Epidermal melanocyte (primary cell): ENCODE measurements around the gene ZEB1.
"Not testable (repeated sequence)": the region's sequence is repeated elsewhere in the genome, so short reads cannot be mapped to it uniquely, and the experiment has no call there.

ENCODE experiments used
- DNase-seq: peaks from one replicate; pipeline ENCODE4 v3.0.0; 2011; ENCODE audit warnings: low spot score; ENCODE audit not compliant: insufficient read length

Gene ZEB1

DNA sequence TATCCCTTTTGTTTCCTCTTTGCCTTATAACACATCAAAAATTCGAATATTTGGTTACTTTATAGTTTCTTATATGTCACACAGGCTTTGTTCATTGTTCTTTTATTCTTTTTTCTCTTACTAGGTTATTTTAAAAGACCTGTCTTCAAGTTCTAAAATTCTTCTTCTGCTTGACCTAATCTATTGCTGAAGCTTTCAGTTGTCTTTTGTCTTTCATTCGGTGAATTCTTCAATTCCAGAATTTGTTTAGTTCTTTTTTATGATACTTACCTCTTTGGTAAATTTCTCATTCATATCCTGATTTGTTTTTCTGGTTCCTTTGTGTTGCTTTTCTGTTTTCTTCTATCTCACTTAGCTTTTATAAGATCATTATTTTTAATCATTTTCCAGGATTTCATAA, 188.4 kb downstream of the ZEB1 start:
- DNase-seq = no peak

DNA sequence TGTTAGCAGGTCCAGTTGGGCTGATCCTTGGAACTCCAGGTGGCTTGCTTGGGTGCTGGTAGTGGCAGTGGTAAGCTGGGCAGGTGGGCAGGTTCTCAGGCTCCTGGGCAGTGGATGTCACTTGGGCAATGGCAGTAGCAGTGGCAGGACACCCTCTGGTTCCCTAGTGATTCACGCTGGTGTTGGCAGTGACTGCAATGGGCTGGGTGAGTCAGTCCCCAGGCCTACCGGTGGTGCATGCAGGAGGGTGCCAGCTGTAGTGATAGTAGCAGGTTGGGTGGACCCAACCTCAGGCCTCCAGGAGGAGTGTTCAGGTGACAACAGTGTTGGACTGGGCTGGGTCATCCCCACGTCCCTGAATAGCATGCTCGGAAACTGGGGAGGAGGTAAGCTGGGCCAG, 189.2 kb downstream of the ZEB1 start:
- DNase-seq = no peak

DNA sequence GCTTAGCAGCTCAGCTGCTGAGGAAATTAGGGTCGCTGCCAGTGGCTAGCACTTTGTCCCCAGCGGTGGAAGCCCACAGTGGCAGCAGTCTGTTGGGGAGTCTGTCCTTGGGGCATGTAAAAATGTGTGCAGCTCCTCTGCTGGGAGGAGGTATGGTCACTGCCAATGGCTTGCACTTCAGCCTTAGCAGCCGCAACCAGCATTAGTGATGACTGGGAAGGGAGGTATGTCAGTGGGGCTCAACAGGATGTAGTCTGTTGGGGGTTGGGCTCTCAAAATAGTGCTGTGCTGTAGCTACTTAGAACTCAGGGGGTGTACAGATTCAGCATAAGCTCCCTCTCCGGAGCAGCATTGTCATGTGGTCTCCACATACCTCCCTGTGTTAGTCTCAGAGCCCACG, 189.9 kb downstream of the ZEB1 start:
- DNase-seq = no peak

DNA sequence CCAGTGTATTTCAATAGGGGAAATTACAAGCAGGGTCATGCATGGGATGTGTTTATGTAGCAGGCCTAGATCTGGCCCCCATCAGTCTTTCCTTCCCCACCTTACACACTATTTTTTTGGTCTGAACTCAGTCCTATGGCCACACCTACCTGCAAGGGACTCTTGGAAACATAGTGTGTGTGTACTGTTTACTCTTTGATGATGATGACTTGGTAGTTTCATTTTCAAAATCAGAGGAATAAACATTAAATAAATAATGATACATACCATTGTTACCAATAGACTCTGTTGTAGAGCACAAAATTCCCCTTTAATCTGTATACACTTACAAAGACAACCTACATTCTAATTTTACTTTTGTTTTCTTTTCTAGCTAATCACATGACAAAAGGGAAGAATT, 191.0 kb downstream of the ZEB1 start:
- DNase-seq = no peak

DNA sequence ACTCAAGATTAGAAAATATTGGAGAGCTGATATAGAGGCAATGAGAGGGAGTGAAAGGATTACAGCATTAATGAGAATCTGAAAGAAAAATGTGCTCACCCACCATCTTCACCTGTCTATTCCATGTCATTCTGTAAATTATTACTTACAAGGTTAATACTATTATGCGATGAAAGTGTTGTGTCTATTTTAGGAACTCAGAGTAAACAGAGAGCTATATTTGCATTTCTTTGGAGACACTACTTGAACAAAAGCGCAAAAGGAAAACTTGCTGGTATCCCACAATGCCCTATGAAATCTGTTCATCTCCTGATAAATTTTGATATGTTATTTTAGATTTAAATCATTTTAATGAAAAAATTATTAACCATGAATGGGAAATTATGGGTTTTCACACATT, 196.1 kb downstream of the ZEB1 start:
- no peak for DNase-seq

DNA sequence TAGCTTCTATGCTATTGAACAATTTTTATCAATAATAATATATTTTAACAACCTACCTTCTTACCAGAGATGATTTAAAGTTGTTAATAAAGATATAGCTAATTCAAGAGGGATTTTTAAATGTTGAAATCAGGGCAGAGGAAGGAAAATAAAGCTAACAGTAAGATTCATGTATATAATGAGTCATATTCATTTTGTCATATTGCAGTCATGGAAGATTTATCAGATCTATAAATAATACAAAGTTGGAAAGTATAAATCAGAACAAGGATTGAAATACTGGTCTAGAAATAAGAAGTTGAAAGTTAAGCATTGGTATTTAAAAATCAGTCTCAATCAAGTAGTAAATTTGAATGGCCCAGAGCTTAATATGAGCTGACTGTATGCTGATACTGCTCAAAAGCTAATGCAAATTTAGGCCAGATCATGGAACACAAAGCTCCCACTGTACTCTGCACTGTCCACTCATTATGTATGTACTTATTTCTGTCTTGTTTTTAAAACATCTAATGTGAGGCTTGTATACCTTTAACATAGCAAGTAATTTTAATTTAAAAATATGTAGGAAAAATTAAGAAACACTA, 196.9 kb downstream of the ZEB1 start:
- no peak for DNase-seq

DNA sequence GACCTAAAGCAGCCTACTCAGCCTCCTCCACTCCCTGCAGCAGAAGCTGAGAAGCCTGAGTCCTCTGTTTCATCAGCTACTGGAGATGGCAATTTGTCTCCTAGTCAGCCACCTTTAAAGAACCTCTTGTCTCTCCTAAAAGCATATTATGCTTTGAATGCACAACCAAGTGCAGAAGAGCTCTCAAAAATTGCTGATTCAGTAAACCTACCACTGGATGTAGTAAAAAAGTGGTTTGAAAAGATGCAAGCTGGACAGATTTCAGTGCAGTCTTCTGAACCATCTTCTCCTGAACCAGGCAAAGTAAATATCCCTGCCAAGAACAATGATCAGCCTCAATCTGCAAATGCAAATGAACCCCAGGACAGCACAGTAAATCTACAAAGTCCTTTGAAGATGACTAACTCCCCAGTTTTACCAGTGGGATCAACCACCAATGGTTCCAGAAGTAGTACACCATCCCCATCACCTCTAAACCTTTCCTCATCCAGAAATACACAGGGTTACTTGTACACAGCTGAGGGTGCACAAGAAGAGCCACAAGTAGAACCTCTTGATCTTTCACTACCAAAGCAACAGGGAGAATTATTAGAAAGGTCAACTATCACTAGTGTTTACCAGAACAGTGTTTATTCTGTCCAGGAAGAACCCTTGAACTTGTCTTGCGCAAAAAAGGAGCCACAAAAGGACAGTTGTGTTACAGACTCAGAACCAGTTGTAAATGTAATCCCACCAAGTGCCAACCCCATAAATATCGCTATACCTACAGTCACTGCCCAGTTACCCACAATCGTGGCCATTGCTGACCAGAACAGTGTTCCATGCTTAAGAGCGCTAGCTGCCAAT, 202.2 kb downstream of the ZEB1 start:
- no peak for DNase-seq

DNA sequence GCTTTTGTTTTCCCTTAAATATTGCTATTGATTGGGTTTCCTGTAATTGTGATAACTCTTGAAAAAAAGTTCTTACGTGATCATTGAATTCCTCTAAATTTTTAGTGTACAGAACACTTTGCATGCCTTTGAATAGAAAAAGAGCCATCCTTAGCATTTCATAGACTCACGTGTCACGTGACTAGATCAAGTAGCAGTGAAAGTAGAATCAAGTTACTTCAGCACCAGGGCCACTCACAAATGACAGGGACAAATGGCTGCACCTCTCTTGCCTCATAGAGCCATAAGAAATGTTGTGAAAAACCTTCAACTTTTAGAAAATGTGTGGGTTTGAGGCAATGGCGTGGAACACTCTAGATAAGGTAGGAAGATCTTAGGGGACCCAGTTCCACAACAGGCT, 203.8 kb downstream of the ZEB1 start:
- no peak for DNase-seq

DNA sequence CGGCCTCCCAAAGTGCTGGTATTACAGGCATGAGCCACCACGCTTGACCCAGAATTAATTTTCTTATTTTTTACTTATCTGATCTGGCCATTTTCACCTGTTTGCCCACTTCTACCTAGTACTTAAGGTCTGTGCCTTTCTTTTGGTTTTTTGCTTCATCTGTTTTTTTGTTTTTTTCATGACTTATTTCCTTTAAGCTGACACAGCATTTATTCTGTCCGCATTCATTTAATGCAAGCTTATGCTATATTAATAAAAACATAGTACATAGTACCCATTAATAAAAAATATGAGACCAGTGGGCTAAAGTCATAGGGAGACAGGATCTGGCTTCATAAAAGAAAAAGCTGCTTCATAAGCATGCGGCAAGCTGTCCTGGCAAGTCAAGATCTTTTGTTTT, 205.4 kb downstream of the ZEB1 start:
- no peak for DNase-seq

DNA sequence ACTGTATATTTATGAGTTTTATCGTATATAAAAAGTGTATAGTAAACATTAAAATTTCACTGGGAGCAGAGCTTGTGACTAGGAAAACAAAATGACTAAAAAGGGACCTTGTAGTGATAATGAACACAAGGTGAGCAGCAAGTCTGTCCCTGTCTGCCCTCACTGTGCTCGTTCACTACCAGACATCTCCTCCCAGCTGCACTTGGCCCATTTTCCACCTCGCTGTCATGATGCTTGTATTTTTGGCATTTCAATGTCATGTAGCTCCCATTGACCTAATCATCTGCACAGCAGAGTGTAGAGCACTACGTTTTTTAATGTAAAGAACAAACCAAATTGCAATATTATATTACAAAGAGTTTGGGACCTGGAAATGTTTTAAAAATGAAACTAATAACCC, 207.2 kb downstream of the ZEB1 start:
- DNase-seq = no peak

DNA sequence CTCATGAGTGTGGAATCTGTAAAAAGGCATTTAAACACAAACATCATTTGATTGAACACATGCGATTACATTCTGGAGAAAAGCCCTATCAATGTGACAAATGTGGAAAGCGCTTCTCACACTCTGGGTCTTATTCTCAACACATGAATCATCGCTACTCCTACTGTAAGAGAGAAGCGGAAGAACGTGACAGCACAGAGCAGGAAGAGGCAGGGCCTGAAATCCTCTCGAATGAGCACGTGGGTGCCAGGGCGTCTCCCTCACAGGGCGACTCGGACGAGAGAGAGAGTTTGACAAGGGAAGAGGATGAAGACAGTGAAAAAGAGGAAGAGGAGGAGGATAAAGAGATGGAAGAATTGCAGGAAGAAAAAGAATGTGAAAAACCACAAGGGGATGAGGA, 207.7 kb downstream of the ZEB1 start:
- no peak for DNase-seq

DNA sequence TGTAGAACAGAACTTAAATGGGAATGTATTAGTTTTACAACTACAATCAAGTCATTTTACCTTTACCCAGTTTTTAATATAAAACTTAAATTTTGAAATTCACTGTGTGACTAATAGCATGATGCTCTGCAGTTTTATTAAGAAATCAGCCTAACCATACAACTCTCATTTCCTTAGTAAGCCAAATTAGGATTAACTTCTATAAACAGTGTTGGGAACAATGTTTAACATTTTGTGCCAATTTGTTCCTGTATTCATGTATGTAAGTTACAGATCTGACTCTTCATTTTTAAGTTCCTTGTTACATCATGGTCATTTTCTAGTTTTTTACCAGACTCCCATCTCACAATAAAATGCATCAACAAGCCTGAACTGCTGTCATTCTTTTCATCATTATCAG, 209.8 kb downstream of the ZEB1 start:
- DNase-seq = no peak

DNA sequence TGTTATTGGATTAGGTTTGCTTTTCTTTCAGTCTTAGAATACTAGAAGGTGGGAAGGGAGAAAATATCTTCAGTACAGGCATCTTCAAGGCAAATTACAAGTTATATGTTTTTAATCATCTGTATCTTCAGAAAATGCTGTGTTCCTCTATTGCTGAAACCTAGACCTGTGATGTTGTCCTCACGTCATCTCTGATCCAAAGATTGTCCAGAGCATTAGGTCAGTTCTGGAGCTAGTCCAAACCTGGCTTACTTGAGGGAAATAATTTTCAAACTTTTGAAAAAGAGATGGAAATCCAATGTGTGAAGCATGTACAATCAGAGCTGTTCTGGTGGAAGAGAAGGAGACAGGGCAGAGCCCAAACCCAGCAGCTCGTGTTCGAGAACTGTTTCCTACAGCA, 217.3 kb downstream of the ZEB1 start:
- DNase-seq = no peak

DNA sequence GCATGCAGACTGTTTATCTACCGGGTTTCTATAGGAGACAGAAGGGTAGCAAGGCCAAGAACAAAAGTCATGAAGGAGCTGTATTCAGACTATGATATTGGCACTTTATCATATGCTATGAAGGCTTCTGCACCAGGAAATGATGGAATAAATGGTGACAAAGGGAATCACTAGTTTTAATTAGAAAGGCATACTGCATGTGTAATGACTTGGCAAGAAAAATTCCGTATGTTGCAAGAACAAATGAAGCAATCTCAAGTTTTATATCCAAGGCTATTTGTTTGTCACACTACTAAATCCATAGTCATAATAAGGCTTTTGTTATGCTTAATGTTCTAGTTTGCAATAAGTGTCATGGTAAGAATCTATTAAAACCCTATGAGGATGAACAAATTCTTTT, 230.9 kb downstream of the ZEB1 start:
- DNase-seq = no peak

DNA sequence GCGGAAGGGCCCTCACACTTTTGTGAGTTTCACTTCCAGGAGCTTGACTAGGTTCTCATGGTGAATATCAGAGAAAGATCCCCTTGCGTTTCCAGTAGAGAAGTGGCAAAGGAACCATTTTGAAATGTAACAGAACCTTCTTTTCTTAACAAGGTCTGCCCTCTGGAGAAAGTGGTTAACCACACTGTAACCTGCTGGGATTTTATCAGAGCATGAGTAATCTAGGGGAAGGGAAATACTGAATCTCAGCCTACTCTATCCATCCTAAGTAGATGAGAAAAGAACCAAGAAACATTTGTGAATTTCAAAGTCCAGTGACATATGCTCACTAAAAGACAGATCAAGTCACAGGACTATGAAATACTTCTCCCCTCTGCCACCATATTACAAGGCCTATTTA, 235.5 kb downstream of the ZEB1 start:
- no peak for DNase-seq

DNA sequence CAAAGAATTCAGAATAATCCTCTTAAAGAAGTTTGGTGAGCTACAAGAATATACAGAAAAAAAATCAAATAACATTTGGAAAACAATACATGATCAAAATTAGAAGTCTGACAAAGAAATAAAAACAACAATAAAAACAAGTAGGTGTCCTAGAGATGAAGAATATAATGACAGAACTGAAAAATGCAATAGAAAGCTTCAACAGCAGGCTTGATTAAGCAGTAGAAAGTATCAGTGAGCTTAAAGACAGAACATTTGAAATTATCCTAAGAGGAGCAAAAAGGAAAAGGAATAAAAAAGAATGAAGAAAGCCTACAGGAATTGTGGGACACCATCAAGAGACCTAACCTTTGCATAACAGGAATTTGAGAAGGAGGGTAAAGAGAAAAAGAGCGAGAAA, 238.8 kb downstream of the ZEB1 start:
- DNase-seq = no peak

DNA sequence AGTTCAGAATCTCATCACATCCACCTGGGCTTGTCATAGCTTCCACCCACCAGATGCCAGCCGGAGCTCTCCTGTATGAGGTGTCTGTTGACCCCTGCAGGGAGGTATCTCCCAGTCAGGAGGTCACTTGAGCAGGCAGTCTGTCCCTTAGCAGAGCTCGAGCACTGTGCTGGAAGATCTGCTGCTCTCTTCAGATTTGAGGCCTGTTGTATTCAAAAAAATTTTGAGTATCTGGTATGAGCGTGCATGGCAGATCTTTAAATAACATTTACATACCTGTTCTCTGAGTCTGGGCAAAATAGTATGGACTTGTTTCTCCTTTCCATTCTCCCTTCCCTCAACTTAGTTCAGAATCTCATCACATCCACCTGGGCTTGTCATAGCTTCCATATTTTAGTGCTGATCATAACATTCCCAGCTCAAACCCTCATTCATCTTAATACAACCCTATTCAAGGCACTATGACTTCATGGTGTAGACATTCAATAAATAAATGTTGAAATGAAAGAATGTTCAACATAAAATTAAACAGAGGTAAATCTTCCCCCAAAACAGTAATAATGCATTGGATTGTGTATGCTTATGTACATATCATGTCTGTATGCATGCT, 249.3 kb downstream of the ZEB1 start:
- not testable (repeated sequence) for DNase-seq

DNA sequence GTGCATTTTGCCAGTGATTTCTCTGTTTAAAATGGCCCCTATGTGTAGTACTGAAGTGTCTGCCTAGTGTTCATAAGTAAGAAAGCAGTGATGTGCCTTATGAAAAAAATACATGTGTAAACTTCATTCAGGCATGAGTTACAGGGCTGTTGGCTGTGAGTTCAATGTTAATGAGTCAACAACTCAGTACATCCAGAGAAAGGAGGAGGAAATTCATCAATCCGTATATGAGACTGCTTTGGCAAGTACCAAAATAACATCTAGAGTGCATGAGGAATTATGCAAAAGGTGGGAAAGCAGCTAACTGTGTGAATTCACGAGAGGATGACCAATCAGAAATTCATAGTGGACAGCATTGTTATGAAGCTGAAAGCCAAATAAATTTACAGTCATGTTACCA, 255.6 kb downstream of the ZEB1 start:
- no peak for DNase-seq

DNA sequence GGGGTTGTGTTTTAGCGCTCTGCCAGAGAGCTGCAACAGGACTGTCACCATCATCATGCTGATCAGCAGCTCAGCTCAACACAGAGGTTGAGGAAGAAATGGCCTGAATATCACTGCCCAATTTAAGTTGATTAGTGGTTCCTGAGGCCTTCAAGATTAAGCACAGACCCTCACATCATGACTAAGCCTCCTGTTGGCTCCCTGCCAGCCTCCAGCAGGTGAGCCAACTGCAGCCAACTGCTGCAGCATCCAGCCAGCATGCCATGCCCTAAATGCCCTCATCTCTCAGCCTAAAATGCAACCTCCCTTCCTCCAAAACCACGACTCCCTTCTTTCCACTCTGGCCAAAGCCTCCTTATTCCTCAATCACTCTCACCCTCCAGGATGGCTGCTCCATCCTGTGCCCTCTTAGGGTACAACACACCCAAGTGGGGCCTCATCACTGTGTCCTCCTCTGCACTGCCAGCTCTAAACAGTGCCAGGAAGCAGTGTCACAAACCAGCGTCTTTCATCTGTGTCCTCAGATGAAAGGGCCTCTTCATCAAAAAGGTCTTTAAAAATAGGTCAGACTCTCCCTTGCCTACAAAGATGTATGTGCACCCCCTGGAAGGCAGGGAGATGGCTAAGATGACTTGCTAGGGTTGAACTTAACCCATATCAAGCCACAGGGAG, 259.3 kb downstream of the ZEB1 start:
- DNase-seq = no peak

DNA sequence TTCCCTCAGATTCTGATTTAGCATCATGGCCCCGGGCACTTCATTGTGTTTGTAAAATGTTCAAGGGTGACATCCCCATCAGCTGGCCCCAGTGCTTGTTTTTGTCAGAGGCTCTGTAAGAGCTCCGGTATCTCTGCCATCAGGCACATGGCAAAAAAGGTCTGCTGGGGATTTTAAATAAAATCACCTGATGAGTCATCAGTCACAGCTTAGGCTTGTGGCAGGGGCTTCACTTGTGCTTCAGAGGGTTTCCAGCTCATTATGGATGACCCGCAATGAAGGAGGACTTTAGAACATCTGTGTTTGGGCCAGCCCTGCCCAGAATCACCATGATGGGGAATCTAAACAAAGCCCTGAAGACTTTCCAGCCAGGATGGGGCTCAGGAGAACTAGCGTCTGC, 259.9 kb downstream of the ZEB1 start:
- no peak for DNase-seq
